NCI-H82 treated with DMSO at 0.1 percent for 48 hours (cell line): ENCODE data around the gene PIK3C3.
"Not testable (repeated sequence)": the region's sequence is repeated elsewhere in the genome, so short reads cannot be mapped to it uniquely, and the experiment has no call there.

Experiments used
- DNase-seq: peaks from one replicate; lab custom pipeline; 2025; ENCODE audit not compliant: unreplicated experiment; lab: John Stamatoyannopoulos, UW

Gene PIK3C3

GRCh38 chr18:42018831-42019230, 63.8 kb downstream of the PIK3C3 start:
- DNase-seq, result no peak

GRCh38 chr18:42024131-42024530, 69.1 kb downstream of the PIK3C3 start:
- no peak for DNase-seq

GRCh38 chr18:42025491-42025890, 70.5 kb downstream of the PIK3C3 start:
- no peak for DNase-seq

GRCh38 chr18:42025974-42026625, 71.1 kb downstream of the PIK3C3 start:
- DNase-seq, result no peak

- DNase-seq, result no peak
Measured at GRCh38 chr18:42028247-42028832, 73.3 kb downstream of the PIK3C3 start.

- DNase-seq, result no peak
Measured at GRCh38 chr18:42029092-42029491, 74.1 kb downstream of the PIK3C3 start.

GRCh38 chr18:42030586-42031182, 75.7 kb downstream of the PIK3C3 start:
- no peak for DNase-seq

GRCh38 chr18:42032447-42032846, 77.4 kb downstream of the PIK3C3 start:
- no peak for DNase-seq

GRCh38 chr18:42033137-42033810, 78.2 kb downstream of the PIK3C3 start:
- DNase-seq, result no peak

- DNase-seq, result no peak
Measured at GRCh38 chr18:42038936-42039335, 83.9 kb downstream of the PIK3C3 start.

- no peak for DNase-seq
Measured at GRCh38 chr18:42039396-42039795, 84.4 kb downstream of the PIK3C3 start.

GRCh38 chr18:42041793-42042192, 86.8 kb downstream of the PIK3C3 start:
- no peak for DNase-seq

- DNase-seq, result no peak
Measured at GRCh38 chr18:42045346-42045745, 90.3 kb downstream of the PIK3C3 start.

GRCh38 chr18:42047721-42048120, 92.7 kb downstream of the PIK3C3 start:
- no peak for DNase-seq

- no peak for DNase-seq
Measured at GRCh38 chr18:42048158-42048557, 93.1 kb downstream of the PIK3C3 start.

GRCh38 chr18:42049536-42049935, 94.5 kb downstream of the PIK3C3 start:
- DNase-seq, result not testable (repeated sequence)

GRCh38 chr18:42051411-42051810, 96.4 kb downstream of the PIK3C3 start:
- no peak for DNase-seq

GRCh38 chr18:42052122-42052708, 97.2 kb downstream of the PIK3C3 start:
- DNase-seq, result no peak

- peak; percentile 19 for DNase-seq
Measured at GRCh38 chr18:42053188-42053781, 98.3 kb downstream of the PIK3C3 start.

- no peak for DNase-seq
Measured at GRCh38 chr18:42064109-42064508, 109.1 kb downstream of the PIK3C3 start.

GRCh38 chr18:42067518-42067917, 112.5 kb downstream of the PIK3C3 start:
- no peak for DNase-seq
